Measurements from ENCODE around the gene SPAG16.
"Not testable (repeated sequence)": the region's sequence is repeated elsewhere in the genome, so short reads cannot be mapped to it uniquely, and the experiment has no call there.

The SPAG16 gene

DNA sequence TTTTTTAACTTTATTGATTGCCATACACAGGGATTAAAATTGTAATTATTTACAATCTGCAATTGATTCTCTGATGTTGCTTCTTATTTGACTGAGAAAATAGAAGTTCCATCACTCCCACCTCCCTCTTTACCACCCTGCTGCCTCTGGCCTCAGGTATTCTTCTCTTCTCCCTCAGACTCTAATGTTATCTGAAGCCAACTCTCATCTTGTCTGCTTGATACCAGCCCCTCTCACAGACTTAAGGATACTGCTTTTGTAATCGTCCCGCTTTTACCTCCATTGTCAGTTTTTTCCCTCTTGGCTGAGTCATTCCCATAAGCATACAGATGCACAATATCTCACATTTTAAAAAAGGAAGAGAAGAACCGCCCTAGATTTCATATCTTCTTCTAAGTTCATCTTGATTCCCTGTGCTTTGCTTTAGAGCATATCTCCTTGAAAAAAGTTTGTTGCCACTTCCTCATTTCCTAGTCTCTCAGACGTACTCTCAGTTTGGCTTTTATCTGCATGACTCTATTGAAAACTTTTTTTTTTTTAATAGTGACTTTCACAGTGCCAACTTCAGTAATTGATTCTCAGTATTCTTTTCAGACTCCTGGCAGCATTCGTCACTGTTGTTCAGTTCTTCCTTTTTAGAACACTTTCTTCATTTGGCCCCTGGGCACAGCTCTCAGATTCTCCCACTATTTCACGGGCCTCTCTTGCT lies 31.1 kb downstream of the SPAG16 start:
- H3K4me3 ChIP-seq (ENCODE audit: low read length), result no peak overlapping the region
- TF ChIP-seq, protein P1, sequence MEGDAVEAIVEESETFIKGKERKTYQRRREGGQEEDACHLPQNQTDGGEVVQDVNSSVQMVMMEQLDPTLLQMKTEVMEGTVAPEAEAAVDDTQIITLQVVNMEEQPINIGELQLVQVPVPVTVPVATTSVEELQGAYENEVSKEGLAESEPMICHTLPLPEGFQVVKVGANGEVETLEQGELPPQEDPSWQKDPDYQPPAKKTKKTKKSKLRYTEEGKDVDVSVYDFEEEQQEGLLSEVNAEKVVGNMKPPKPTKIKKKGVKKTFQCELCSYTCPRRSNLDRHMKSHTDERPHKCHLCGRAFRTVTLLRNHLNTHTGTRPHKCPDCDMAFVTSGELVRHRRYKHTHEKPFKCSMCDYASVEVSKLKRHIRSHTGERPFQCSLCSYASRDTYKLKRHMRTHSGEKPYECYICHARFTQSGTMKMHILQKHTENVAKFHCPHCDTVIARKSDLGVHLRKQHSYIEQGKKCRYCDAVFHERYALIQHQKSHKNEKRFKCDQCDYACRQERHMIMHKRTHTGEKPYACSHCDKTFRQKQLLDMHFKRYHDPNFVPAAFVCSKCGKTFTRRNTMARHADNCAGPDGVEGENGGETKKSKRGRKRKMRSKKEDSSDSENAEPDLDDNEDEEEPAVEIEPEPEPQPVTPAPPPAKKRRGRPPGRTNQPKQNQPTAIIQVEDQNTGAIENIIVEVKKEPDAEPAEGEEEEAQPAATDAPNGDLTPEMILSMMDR (conservative IDR thresholded peaks at IDR 0.05; ENCODE audit: low read length), result no peak
- DNase-seq (ENCODE audit: low read depth), result no peak

DNA sequence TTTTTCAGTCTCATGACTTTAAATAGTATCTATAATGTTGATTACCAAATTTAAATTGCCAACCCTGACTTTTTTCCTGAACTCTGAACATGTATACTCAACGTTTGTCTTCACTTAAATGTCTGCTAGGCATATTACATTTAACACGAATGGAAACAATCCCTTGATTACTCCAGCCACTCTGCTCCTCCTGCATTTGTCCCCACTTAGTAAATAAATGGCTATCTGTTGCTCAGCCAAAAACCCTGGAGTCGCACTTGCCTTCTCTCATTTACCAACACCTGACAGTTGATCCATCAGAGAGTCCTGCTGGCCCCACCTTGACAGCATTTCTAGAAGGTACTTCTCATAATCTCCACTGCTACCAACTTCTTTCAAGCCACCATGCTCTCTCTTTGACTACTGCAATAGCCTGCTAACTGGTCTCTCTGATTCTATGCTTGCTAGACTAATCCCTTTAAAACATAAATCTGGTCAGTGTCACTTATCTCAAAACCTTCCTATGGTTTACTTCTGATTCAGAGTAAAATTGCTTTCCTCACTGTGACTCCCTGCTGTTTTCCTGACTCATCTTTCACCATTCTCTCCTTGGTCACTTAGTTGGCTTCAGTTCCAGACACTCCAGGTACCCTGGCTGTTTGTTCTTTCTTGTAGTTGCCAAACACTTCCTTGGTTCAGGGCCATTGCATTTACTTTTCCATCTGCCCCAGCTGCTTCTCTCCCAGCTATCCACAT lies 31.9 kb downstream of the SPAG16 start:
- TF ChIP-seq, protein P1 (conservative IDR thresholded peaks at IDR 0.05; ENCODE audit: low read length), result no peak
- DNase-seq (ENCODE audit: low read depth), result peak; percentile 2
- H3K4me3 ChIP-seq (ENCODE audit: low read length), result no peak overlapping the region

DNA sequence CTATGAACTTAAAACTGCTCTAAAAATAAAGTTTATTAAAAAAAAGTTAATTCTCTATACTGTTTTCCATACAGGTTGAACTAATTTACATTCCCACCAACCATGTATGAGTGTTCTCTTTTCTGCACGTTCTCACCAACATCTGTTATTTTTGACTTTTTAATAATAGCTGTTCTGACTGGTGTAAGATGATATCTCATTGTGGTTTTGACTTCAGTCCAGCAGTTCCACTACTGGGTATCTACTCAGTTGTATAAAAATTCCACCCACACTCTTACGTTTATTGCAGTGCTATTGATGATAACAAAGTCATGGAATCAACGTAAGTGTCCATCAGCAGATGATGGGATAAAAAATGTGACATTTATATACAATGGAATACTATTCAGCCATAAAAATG lies 33.7 kb downstream of the SPAG16 start:
- DNase-seq (ENCODE audit: low read depth), result peak; percentile 28
- H3K4me3 ChIP-seq (ENCODE audit: low read length), result no peak overlapping the region
- TF ChIP-seq, protein P1 (conservative IDR thresholded peaks at IDR 0.05; ENCODE audit: low read length), result no peak

DNA sequence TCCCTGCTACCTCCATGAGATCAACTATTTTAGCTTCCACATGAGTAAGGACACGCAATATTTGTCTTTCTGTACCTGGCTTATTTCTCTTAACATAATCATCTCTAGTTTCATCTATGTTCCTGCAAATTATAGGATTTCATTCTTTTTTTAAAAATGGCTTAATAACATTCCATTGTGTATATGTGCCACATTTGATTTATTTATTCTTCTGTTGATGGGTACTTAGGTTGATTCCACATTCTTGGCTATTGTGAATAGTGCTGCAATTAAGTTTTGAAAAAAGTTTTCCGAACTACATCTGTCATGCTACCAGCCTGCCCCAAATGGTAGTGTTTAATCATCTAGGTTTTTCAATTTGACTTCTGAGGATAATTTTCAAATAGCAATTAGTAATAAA lies 36.3 kb downstream of the SPAG16 start:
- TF ChIP-seq, protein P1 (conservative IDR thresholded peaks at IDR 0.05; ENCODE audit: low read length), result no peak
- H3K4me3 ChIP-seq (ENCODE audit: low read length), result no peak overlapping the region
- no peak for DNase-seq (ENCODE audit: low read depth)

DNA sequence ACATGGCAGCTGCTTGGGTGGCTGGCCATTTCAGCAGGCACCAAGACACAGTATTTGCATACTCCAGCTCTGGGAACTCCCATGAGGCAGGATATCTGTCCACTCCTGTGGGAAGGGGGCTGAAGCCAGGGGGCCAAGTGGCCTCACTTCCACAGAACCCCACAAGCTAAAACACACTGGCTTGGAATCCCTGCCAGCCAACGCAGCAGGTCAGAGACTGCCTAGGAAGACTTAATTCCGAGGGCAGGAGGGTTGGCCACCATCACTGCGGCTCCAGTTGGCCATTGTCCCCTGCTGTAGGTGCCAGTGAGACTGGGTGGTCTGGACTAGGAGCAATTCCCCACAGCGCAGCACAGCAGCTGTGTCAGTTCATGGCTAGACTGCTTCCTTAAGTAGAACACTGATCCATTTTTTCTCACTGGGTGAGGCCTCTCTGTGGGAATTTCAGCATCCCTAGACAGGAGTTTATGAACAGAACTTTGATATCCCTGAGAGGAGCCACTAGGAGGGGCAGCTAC lies 52.0 kb downstream of the SPAG16 start:
- TF ChIP-seq, protein P1 (conservative IDR thresholded peaks at IDR 0.05; ENCODE audit: low read length), result no peak
- no peak overlapping the region for H3K4me3 ChIP-seq (ENCODE audit: low read length)
- DNase-seq (ENCODE audit: low read depth), result no peak

DNA sequence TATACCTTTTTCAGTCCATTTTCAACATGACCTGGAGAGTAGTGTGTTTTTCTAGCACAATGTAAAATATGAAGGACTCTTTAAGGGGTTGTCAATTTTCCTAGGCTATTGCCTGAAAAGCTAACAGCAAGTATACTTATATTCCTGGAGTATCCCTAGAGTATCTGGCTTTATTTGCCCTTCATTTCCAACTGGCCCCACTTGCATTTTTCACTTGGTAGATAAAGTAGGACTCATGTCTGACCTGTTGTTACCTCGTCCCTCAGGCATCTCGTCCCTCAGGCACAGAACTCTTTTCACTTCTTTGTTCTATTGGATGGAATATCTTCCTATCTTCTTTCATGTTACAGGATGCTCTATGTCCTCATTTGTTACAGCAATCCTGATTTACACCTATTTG lies 69.2 kb downstream of the SPAG16 start:
- TF ChIP-seq, protein P1 (conservative IDR thresholded peaks at IDR 0.05; ENCODE audit: low read length), result no peak
- no peak for DNase-seq (ENCODE audit: low read depth)
- no peak overlapping the region for H3K4me3 ChIP-seq (ENCODE audit: low read length)

DNA sequence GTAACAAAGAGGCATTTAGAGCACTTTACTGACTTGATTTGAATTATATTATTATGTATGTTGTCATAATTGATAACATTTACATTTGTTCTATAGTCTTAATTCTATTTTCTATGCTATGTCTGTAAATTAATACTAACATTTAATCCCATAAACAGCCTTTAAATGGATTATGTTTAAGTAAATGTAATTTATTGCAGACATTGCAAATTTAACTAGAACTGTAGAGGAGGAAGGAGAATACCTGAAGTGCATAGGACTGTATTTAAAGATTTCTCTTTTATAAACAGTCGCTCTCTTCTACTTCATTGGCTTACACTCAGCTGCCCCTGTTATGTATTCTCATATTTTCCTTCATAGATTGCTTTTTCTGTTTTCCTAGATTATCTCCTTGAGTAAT lies 92.4 kb downstream of the SPAG16 start:
- TF ChIP-seq, protein P1 (conservative IDR thresholded peaks at IDR 0.05; ENCODE audit: low read length), result no peak
- H3K4me3 ChIP-seq (ENCODE audit: low read length), result no peak overlapping the region
- DNase-seq (ENCODE audit: low read depth), result no peak

DNA sequence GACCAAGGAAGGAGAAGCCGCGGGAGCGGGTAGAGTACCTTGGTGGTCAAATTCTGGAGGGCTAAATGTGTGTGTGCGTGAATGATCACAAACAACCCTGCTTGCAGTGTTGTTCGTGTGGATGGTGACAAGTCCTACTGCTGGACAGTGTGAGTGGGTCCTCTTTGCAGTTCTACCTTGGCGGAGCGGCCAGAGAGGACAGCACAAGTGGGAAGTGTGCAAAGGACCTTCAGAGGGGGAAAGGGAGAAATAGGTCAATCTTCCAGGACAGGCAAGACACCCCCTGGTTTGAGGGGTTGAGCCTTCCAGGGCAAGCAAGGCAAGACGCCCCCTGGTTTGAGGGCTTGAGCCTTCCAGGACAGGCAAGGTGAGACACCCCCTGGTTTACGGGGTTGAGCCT lies 122.8 kb downstream of the SPAG16 start:
- not testable (repeated sequence) for H3K4me3 ChIP-seq (ENCODE audit: low read length); DNase-seq (ENCODE audit: low read depth)

DNA sequence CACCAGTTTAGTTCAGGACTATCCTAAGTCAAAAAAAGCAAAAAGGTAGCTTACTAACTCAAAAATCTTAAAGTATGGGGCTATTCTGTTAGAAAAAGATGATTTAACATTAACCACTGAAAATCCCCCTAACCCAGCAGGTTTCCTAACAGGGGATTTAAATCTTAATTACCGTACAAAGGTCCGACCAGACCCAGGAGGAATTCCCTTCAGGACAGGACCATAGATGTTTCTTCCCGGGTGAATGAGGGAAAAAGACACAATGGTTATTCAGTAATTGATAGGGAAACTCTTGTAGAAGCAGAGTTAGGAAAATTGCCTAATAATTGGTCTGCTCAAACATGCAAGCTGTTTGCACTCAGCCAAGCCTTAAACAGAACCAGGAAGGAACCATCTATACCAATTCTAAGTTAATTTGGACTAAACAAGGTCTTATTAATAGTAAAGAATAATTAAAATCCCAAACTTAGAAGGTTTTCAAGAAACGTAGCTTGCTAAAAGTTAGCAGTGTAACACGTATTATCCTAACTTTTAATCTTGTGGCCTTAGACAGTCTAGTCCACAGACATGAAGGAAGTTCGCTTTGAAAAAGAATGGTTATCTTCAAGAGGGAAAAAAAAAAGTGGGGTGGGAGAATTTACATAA lies 124.3 kb downstream of the SPAG16 start:
- not testable (repeated sequence) for DNase-seq (ENCODE audit: low read depth); H3K4me3 ChIP-seq (ENCODE audit: low read length)

DNA sequence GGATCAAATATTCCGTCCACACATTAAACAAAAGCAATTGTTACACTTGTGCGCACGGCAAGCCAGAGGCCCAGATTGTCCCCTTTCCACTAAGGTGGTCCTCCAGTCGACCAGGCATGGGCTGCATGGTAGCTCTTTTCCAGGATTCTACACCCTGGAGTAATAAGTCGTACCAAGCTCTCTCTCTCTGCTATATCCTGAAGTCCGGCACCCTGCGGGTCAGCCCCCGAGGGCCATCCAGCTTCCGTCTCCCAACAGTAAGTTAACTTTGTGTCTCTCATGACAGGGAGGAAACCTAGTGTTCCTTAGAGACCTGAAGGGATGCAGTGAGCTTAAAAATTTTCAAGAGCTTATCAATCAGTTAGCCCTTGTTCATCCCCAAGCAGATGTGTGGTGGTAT lies 126.4 kb downstream of the SPAG16 start:
- DNase-seq (ENCODE audit: low read depth); H3K4me3 ChIP-seq (ENCODE audit: low read length): not testable (repeated sequence)

Data from AG10803 (cell line).